Stimulated activated CD4-positive, alpha-beta T cell treated with anti-CD3 and anti-CD28 coated beads, Interleukin-4, amount 100 ng/mL, for 24 hours (primary cell): ENCODE data around the gene CST6.
"Not testable (repeated sequence)": the region's sequence is repeated elsewhere in the genome, so short reads cannot be mapped to it uniquely, and the experiment has no call there.

Experiments used
- DNase-seq: peaks from one replicate; pipeline ENCODE4 v3.0.0-alpha.2; 2020

Gene CST6

DNA sequence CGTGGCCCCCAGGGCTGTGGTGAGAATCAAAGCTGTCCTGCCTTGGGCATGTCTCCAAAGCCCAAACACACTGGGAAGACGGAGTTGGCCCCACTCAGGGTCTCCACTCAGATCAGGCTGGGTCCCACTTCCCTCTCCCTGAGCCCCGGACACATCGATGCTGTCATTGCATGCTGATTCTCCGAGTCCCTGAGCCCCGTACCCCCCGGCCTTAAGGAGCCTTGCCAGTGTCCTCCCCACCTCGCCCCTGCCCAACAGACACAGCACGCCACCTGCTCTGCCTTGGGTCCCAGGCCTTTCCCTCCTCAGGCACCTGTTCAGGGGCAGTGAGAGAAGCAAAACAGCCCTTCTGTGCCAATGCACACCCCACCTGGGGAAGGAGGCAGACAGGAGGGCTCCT is 24.5 kb upstream of the CST6 start:
- no peak for DNase-seq

DNA sequence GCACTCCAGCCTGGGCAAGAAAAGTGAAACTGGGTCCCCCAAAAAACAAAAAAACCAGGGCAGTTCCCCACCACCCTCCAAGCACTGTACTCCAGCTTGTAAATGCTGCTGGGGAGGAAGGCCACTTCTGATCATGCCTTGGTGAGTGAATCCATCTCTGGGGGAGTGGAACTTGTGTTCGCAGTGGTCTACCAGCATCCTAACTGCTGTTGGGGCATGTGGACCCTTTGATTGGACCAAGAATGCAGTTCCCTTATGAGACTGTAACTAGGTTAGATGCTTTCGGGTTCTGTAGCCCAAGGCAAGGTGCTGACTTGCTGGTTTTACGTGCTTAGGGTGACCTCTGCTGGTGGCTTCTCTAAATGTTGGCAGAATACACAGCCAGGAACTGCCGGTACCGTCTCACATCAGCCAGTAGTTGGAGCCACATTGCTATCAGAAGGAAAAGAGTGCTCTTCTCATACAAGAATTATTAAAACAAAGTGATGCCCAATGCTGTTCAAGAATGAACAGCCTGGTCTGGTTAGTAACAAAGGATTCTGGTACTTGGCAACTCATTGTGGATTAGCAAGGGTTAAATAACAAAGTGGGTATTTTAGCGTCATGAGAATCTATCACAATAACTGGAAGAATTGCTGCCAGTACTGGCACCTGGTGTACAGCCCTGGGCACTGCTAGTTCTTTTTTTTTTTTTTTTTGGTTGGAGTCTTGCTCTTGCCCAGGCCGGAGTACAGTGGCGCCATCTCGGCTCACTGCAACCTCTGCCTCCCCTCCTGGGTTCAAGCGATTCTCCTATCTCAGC is 22.8 kb upstream of the CST6 start:
- DNase-seq, result peak; percentile 93

DNA sequence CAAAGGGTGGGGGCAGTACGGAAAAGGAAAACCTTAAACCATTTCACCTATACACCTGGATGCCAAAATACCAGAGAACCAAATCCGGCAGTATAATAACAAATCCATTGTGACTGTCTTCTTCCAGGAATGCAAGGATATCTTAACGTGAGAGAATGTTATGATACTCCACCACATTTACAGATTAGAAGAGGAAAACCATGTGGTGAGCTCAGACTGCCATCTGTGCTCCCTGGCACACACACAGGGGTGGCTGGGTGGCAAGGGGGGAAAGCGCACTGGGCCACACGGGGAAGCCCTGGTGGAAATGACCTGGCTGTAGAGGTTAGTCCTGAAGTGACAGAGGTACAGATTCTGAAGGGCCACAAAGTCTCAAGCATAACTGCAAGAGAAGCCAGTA is 19.8 kb upstream of the CST6 start:
- no peak for DNase-seq

DNA sequence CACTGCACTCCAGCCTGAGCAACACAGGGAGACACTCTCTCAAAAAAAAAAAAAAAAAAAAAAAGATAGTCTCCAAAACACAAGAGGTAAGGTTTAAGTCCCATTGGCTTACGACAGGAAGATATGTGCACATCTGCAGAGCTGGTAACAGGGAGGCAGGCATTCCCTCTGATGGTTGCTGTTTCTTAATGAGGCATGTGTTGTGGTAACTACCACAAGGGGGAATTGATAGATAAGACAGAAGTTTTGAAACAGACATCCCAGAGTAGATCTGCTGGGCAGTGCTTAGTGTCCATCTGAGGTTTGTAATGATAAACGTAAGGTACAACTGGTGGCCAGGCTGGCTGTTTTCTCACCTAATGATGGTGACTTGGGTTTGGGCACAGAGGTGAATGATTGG is 14.5 kb upstream of the CST6 start:
- DNase-seq, result no peak

DNA sequence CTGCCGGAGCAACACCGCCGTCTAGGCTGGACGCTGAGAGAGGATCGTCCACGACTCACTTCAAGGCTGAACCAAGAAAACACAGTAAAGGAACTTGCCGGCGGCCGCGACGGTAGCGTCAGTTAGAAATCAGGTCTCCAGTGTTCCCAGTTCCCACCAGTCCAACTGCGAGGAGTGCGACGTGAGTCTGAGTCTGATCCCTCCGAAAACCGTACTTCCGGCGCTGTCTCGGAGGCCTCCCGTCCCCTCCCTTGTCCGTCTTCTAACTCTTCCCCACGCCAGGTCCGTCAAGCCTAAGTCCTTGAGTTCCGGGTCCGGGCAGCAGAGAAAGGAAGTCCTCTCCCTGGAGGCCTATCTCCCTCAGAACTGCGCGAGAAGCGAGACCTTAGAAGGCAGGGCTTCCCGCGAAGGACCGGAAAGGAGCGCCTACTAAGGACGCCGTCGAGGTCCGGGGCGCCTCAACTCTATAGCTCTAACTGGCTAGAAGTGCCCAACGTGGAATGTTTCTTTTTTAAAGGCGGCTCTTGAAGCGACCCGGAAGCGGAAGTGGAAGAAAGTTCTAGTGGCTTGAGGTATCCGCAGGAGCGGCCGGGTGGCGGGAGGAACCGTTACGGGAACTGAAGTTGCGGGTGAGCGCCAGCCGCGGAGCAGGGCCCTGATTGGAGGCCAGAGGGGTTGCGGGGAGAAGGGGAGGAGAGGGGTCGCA is 9.7 kb upstream of the CST6 start, which contains the start of the genes BANF1 and EIF1AD:
BANF1 (plus strand) TSS at position 562 of the 706 bp plus-strand sequence. CDS start 748 bp downstream, outside the sequence.
EIF1AD (minus strand) TSS at position 216 of the 706 bp plus-strand sequence. CDS start 1,768 bp downstream, outside the sequence.
- DNase-seq, result peak; percentile 94

DNA sequence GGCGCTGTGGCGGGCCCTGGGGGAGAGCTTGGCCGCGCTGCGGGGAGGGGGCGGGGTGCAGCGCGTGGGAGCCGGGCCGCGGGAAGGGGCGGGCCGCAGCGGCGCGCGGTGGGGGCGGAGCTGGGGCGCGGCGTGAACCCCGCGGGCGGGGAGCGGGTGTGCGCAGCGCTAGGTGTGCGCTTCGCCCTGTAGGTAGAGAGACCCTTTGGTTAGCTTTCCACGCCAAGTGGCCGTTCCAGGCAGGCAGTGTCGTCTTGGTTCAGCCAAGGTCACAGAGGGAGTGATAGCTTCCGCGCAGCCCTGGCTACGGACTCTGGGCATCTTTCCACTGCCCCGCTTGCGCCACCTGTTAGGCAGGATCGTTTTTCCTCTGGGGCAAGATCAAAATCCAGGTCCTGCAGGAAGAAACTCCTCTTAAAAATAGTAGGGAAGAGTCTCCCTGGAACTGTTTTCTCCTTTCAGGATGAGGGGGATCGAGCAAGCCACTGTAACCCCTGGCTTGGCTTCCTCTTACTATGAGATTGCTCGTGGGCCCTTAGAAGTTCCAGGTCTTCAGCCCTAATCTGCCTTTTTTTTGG is 9.1 kb upstream of the CST6 start:
- DNase-seq, result no peak

DNA sequence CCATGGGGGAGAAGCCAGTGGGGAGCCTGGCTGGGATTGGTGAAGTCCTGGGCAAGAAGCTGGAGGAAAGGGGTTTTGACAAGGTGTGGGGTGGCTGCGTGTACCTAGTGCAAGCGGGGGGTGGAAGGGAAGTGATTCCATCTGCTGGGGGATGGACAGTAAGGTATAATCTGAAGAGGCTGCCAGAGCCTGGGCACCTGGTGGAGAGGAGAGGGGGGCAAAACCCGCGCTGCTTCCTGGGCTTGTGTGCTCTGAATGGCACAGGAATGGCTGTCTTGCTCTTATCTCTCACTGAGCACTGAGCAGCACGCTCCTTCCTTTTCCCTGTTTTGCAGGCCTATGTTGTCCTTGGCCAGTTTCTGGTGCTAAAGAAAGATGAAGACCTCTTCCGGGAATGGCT is 8.5 kb upstream of the CST6 start:
- DNase-seq, result no peak

DNA sequence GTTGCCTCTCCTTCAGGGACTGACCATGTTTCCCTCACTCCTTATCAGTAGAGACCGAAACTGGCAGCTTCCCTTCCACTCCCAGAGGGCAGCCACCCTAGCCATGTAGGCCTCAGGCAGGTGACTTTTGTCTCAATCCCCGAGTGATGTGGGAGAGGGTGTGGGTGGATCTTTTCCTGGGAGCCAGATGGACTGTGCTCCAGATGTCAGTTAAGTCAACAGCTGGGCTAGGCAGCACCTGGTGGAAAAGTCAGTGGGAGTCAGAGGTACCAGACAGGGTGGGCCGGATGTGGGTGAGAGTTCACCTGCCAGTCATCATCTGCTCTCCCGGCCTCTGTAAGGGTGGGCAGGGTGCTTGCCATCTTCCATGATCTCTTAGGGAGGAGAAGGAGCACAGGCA is 7.6 kb upstream of the CST6 start:
- DNase-seq, result no peak

DNA sequence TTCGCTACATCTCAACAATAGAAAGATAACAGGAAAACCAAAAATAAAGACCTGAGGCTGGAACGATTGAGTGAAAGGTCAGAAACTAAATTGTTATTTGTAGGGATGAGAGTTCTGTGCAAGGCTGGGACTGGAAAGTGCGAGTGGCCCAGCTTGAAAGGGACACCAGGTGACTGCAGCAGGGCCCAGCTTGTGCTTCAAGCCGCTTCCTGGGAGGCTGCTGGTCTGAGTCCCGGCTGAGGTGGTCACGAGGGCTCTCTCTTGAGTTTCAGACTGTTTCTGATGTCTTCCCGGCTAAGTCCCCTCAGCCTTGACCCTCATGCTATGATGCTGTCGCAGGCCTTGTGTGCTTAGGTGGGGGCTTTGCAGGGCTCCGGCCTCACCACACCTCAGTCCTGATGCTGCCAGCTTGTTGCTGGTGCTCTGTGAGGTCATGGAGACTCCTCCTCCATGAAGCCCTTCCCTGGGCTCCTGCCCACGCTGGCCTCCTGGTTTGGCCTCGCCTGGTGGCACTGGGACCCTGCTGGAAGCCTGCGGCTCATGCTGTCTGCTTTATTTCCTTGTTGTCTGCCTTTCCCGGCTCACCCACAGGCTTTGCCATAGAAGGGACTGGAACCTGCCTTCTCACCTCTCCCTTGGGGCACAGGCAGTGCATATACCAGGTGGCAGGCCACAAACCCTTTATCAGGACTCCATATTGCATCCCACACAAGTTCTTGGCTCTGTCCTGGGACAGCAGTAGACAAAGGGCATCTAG is 5.5 kb upstream of the CST6 start:
- DNase-seq, result no peak

DNA sequence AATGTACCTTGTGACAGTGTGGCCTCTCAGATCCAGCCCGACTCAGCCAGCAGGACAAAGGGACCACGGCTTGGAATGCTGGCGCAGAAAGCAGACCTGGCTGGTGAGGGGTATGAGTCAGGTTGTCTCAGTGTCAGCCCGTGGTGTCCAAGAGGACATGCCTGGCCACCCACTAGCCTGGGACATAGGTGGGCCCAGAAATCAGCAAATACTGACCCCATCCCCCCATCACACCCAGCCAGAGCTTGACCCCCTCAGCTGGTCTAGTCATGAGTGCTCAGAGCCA is 5.0 kb upstream of the CST6 start:
- no peak for DNase-seq

DNA sequence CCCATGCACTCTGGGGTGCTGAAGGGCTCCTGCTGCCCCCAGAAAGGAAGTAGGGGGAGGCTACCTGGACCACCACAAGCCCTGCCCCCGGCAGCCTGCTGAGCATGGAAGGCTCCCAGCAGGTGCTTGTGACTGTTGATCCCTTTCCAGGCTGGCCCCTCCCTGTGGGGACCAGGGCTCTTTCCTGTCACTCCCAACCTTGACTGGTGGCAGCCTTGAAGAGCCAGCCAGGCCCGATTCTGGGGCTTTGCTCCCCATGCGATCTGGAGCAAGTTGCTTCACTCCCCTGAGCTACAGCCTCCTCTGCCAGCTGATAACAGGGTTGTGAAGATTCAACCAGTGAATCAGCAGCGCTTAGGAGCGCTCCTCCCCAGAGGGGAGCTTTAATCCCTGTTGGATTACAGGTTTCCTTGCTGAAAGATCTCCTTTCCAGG is 4.6 kb upstream of the CST6 start:
- DNase-seq, result no peak

DNA sequence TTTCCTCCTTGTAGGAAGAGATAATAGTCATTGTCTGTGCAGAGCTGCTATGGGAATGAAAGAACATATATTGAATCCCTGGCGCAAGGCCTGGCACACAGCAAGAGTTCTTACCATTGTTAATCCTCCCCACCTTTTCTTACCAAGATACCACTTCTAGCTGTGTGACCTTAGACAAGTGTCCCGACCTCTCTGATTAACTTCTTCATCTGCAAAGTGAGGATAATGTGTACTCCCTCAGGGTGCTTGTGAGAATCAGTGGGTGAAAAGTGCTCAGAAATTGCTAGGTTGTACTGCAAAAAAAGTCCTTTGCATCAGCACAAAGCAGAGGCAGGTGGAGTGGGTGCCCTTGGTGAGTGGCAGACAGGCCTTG is 3.7 kb upstream of the CST6 start:
- no peak for DNase-seq

DNA sequence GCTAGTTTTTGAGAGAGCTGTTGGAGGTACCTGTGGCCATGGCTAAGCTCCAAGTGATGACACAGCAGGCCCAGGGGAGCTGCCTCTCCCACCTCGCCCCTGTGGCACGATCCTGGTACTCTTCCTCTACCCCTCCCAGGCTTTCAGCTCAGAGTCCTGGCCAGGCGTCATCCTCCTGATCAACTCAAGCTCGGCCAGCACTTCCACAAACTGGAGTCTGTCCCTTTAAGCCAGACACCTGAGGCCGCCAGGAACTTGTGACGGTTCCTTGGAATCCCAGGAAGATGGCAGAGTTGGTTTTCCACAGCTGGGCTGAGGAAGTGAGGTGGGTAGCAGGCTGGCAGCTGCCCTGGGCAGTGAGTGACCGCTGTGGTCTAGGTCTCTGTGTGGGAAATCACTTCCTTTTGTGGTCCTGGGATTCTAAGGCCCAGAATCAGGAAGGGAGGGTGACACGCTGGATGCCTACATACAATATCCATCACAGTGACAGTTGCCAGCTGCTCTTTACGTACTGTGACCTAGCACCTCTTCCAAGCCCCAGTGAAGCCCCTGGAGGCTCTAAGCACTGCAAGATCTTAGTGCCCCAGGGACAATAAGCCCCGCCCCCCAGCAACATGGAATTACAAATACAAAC is 3.2 kb upstream of the CST6 start:
- no peak for DNase-seq

DNA sequence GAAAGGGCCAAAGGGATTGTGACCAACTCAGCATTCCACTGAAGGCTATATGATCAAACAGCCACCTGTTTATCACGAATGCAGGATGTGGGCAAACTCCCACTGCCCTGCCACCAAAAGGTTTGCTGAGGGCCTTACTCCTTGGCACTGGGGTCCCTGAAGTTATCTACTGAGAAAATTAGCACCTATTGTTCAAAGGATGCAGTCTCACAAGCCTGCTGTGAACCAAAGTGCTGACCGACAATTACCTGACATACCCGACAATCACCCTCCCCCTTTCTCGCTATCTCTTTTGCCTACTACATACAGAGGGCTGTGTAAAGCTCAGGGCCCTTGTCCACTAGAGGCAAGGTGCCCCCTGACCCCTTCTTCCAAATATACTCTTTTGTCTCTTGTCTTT is 1.8 kb upstream of the CST6 start:
- not testable (repeated sequence) for DNase-seq

DNA sequence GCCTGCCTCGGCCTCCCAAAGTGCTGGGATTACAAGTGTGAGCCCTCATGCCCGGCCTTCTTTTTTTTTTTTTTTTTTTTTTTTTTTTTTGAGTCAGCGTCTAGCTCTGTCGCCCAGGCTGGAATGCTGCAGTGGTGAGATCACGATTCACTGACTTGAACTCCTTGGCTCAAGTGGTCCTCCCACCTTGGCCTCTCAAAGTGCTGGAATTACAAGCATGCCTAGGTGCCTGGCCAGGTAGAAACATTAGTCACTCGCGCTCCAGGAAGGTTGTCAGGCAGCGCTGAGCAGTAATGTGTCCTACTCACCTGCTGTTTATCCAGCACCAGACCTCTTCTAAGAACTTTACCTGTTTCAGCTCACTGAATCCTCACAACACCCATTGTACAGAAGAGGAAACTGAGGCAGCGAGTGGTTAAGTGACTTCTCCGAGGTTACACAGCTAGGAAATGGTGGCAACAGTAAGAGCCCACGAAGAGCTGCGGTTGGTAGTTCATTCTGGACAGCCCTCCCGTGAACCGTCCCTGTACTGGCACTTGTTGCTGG is 496 bp upstream of the CST6 start:
- no peak for DNase-seq

DNA sequence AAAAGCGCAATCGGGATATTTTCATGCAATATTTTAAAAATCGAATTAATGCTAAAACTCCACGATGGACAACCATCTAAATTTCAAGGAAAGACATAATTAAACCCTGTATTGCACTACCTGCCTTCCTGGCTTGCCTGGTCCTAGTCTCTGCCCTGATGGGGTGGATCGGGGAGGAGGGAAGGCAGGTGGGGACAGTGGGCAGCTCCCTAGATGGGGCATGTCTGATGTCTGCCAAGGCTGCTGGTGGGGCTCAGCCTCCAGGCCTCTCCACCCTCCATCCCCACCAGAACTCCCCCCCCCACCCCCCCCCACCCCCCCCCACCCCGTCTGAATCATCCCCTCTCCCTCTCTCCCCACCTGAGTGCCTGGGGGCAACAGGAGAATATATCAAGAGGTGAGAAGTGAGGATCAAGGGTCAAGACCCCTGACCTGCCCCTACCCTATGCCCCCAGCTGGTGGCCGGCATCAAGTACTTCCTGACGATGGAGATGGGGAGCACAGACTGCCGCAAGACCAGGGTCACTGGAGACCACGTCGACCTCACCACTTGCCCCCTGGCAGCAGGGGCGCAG is 650 bp downstream of the CST6 start:
- no peak for DNase-seq

DNA sequence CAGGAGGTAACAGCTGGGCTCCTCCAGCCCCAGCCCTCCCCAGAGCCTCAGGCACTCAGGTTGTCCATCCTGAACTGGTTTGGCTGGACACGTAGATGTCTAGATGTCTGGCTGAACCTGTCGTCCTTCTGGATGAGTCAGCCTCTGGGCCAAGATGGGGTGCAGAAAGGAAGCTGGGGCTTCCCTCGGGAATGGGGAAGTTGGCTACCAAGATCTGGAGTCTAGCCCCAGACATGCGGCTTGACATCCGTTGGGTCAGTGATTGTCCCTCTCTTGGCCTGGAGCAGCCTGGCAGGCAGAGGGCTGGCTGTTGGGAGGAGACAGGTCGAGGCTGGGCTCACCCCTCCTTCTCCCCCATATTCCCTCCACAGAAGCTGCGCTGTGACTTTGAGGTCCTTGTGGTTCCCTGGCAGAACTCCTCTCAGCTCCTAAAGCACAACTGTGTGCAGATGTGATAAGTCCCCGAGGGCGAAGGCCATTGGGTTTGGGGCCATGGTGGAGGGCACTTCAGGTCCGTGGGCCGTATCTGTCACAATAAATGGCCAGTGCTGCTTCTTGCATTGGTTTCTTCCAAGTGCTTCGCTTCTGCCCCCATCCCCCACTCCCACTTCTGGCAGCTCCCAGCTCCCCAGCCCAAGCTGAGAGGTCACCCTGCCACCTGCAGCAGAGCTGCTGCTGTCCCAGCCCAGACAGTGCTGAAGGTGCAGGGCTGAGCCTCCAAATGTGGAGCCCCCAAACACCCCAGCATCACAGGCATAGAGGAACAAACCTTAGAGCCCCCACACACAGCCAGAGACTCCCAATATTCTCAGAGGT is 1.3 kb downstream of the CST6 start:
- no peak for DNase-seq

DNA sequence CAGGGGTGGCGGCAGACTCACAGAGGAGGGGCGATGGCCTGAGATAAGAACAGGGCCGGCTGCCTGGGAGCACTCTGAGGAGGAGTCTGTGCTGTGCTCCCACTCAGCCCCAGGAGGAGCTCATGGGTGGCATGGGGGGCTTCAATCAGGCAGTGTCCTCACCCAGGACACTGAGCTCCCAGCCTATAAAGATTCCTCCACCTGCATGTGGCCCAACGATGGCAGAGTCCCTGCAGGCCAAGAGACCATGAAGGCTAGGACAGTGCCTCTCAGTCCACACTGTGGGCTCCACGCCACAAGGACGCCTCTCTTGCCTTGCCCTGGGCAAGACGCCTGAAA is 1.9 kb downstream of the CST6 start:
- no peak for DNase-seq

DNA sequence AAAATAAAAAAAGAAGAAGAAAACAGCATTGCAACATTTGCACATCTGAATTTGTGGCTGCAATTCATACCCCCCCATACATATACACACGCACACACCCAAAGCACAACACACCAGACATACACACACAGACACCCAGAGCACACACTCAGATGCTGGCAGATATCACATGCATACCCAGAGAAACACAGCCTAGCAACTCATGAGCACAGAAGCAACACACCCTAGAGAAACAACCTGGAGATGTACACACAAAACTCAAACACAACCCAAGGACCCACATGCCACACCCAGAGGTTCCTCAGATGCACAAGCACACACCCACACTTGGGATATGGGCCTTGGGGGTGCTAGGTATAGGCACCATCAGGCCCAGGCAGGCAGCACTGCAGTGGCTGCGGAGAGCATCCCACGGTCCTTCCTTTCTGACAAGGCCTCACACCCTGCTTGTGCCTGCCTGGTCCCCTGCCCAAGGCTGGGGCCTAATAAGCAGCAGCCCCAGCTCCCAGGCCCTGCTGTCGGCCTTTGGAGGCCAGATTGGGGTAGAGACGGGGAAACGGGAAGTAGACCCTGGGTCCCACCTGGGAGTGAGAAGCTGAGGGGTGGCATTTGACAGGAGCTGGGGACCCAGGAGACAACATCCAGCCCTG is 3.1 kb downstream of the CST6 start:
- no peak for DNase-seq

DNA sequence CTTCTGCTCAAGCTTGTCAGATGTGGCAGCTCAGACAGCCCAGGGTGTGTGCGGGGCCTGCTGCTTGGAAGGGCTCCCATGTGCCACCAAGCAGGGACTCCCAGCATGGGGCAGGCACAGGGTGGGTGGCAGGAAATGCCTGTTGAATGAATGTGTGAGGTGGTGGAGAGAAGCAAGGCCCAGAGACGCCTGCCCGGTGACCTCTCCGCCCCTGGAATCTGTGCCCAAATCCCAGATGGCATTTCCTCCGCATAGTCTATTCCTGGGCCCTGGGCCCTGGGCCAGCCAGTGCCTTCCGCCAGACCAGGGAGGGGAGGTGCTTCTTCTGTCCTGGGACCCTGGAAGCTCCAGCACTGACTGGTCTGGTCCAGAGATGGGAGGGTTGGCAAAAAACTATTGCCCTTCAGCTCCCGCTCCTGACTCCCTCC is 3.7 kb downstream of the CST6 start:
- DNase-seq, result no peak
